ENCODE measurements around the gene ZRANB3. TPM values are rescaled to one million over a fixed set of nuclear protein-coding genes. Genes with fewer than 3 reads are reported as not detected.

ZRANB3 gene
- total and polyA plus RNA-seq, 2 of the 13 experiments (the other 11 are each of a cell fraction or from before 2014, with no cell fraction given), result 5.8 to 25.2 TPM

DNA sequence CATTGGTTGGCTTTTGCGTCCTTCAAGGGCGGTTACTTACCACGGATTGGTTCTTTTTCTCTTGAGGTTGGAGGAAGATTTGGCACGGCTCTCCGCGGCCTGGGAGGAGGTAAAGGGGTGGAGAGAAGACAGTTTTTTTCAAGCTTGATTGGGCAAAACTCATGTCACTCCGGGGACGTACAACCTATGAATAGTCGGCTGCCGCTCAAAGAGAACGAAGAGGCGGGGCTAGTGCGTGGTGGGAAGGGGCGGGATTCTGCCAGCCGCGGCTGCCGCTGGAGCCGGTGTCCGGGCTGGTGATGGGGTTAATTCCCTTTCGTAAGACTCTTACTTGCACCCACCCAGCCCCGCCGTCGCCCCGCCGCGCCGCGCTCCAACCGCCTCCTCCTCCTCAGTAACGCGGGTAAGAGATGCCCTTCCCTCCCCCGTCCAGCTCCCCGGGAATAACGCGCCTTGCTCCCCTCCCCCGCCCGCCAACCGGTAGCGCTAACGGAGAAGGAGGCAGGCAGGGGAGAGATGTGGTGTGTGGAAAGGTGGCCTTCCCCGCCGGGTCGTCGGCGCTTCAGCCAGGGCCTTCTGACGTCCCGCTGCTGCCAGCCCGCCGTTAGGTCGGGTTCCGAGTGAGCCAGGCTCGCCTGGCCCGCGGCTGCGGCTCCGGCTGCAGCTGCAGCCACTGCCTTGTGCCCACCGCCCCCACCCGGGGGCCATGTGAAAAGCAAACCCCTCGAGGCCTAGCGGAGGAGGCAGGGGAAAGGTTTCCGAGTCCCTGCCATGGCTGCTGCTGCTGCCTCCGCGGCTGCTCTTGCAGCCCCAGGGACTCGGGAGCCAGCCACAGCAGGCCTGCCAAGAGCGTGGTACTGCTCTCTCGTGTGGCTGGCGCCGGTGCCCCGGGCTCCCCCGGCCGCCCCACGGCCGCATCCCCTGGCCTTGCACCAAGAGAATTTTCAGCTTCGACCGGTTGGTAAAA is 496 bp upstream of the ZRANB3 start, which contains the start of gene R3HDM1 (continued):
- no peak for TF ChIP-seq ZNF431 (CRISPR knock-in tag; IDR thresholded peaks at IDR 0.05; ENCODE audit: borderline replicate concordance, low read depth)
- TF ChIP-seq ATF7 (IDR thresholded peaks at IDR 0.05), result no peak
- no peak for TF ChIP-seq ATF7 (CRISPR knock-in tag; IDR thresholded peaks at IDR 0.05)
- no peak for TF ChIP-seq PHB2 (IDR thresholded peaks at IDR 0.05; ENCODE audit: partially characterized antibody)
- TF ChIP-seq, protein P1, sequence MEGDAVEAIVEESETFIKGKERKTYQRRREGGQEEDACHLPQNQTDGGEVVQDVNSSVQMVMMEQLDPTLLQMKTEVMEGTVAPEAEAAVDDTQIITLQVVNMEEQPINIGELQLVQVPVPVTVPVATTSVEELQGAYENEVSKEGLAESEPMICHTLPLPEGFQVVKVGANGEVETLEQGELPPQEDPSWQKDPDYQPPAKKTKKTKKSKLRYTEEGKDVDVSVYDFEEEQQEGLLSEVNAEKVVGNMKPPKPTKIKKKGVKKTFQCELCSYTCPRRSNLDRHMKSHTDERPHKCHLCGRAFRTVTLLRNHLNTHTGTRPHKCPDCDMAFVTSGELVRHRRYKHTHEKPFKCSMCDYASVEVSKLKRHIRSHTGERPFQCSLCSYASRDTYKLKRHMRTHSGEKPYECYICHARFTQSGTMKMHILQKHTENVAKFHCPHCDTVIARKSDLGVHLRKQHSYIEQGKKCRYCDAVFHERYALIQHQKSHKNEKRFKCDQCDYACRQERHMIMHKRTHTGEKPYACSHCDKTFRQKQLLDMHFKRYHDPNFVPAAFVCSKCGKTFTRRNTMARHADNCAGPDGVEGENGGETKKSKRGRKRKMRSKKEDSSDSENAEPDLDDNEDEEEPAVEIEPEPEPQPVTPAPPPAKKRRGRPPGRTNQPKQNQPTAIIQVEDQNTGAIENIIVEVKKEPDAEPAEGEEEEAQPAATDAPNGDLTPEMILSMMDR (CRISPR knock-in tag; IDR thresholded peaks at IDR 0.05), result peak; percentile 73
- TF ChIP-seq SATB2 (CRISPR knock-in tag; IDR thresholded peaks at IDR 0.05), result no peak
- no peak for TF ChIP-seq ZNF546 (CRISPR knock-in tag; conservative IDR thresholded peaks at IDR 0.05)
- no peak for TF ChIP-seq ZNF562 (CRISPR knock-in tag; IDR thresholded peaks at IDR 0.05; ENCODE audit: borderline replicate concordance)
- TF ChIP-seq, protein P2, sequence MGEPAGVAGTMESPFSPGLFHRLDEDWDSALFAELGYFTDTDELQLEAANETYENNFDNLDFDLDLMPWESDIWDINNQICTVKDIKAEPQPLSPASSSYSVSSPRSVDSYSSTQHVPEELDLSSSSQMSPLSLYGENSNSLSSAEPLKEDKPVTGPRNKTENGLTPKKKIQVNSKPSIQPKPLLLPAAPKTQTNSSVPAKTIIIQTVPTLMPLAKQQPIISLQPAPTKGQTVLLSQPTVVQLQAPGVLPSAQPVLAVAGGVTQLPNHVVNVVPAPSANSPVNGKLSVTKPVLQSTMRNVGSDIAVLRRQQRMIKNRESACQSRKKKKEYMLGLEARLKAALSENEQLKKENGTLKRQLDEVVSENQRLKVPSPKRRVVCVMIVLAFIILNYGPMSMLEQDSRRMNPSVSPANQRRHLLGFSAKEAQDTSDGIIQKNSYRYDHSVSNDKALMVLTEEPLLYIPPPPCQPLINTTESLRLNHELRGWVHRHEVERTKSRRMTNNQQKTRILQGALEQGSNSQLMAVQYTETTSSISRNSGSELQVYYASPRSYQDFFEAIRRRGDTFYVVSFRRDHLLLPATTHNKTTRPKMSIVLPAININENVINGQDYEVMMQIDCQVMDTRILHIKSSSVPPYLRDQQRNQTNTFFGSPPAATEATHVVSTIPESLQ (CRISPR knock-in tag; conservative IDR thresholded peaks at IDR 0.05), result no peak
- TF ChIP-seq, protein P3, sequence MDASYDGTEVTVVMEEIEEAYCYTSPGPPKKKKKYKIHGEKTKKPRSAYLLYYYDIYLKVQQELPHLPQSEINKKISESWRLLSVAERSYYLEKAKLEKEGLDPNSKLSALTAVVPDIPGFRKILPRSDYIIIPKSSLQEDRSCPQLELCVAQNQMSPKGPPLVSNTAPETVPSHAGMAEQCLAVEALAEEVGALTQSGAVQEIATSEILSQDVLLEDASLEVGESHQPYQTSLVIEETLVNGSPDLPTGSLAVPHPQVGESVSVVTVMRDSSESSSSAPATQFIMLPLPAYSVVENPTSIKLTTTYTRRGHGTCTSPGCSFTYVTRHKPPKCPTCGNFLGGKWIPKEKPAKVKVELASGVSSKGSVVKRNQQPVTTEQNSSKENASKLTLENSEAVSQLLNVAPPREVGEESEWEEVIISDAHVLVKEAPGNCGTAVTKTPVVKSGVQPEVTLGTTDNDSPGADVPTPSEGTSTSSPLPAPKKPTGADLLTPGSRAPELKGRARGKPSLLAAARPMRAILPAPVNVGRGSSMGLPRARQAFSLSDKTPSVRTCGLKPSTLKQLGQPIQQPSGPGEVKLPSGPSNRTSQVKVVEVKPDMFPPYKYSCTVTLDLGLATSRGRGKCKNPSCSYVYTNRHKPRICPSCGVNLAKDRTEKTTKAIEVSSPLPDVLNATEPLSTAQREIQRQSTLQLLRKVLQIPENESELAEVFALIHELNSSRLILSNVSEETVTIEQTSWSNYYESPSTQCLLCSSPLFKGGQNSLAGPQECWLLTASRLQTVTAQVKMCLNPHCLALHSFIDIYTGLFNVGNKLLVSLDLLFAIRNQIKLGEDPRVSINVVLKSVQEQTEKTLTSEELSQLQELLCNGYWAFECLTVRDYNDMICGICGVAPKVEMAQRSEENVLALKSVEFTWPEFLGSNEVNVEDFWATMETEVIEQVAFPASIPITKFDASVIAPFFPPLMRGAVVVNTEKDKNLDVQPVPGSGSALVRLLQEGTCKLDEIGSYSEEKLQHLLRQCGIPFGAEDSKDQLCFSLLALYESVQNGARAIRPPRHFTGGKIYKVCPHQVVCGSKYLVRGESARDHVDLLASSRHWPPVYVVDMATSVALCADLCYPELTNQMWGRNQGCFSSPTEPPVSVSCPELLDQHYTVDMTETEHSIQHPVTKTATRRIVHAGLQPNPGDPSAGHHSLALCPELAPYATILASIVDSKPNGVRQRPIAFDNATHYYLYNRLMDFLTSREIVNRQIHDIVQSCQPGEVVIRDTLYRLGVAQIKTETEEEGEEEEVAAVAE (CRISPR knock-in tag; IDR thresholded peaks at IDR 0.05; ENCODE audit: borderline replicate concordance), result peak; percentile 20; the same call in 1 of the 2 replicates
- TF ChIP-seq, protein P4, sequence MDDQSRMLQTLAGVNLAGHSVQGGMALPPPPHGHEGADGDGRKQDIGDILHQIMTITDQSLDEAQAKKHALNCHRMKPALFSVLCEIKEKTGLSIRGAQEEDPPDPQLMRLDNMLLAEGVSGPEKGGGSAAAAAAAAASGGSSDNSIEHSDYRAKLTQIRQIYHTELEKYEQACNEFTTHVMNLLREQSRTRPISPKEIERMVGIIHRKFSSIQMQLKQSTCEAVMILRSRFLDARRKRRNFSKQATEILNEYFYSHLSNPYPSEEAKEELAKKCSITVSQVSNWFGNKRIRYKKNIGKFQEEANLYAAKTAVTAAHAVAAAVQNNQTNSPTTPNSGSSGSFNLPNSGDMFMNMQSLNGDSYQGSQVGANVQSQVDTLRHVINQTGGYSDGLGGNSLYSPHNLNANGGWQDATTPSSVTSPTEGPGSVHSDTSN (CRISPR knock-in tag; IDR thresholded peaks at IDR 0.05; ENCODE audit: borderline replicate concordance), result peak; percentile 94; the same call in 1 of the 2 replicates
- TF ChIP-seq ELF4 (CRISPR knock-in tag; IDR thresholded peaks at IDR 0.05; ENCODE audit: borderline replicate concordance), result no peak
- TF ChIP-seq KLF6 (CRISPR knock-in tag; IDR thresholded peaks at IDR 0.05), result peak; percentile 77; the same call in 1 of the 2 replicates
- TF ChIP-seq, protein P5, sequence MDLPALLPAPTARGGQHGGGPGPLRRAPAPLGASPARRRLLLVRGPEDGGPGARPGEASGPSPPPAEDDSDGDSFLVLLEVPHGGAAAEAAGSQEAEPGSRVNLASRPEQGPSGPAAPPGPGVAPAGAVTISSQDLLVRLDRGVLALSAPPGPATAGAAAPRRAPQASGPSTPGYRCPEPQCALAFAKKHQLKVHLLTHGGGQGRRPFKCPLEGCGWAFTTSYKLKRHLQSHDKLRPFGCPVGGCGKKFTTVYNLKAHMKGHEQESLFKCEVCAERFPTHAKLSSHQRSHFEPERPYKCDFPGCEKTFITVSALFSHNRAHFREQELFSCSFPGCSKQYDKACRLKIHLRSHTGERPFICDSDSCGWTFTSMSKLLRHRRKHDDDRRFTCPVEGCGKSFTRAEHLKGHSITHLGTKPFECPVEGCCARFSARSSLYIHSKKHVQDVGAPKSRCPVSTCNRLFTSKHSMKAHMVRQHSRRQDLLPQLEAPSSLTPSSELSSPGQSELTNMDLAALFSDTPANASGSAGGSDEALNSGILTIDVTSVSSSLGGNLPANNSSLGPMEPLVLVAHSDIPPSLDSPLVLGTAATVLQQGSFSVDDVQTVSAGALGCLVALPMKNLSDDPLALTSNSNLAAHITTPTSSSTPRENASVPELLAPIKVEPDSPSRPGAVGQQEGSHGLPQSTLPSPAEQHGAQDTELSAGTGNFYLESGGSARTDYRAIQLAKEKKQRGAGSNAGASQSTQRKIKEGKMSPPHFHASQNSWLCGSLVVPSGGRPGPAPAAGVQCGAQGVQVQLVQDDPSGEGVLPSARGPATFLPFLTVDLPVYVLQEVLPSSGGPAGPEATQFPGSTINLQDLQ (CRISPR knock-in tag; IDR thresholded peaks at IDR 0.05), result no peak; the same call in 1 of the 2 replicates
- TF ChIP-seq TBL1XR1 (IDR thresholded peaks at IDR 0.05; ENCODE audit: borderline replicate concordance, low read length, partially characterized antibody), result peak; percentile 0

All from HepG2 (cell line).